ENCODE results near the gene EIF3B. TPM values are rescaled to one million over a fixed set of nuclear protein-coding genes. Genes with fewer than 3 reads are reported as not detected.

Gene EIF3B
- total and polyA plus RNA-seq, 2 of the 4 experiments (the other 2 are of a cell fraction), result 105 to 201 TPM

DNA sequence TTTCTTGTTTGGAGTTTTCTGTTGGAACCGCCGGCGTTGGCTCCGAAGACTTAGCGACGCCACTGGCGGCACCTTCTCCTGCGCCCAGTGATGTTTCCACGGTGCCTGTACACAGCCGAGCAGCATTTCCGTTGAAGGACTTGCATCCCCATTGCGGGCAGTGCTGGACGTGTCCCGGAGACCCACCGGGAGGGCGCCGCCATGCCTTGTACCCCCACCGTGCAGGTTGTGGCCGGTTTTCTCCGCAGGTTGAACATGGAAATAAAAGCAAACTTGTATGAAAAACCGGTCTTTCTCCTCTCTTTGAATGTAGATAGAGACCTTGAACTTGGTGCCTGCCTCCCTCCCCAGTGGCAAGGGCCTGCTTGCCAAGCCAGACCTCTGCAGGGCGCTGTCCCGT lies 25.8 kb downstream of the EIF3B start:
- H4K8ac ChIP-seq (ENCODE audit: low read depth in 2 of 2, low read length in 2 of 2), result no peak overlapping the region
- no peak overlapping the region for H3K27ac ChIP-seq (ENCODE audit: insufficient read depth, low read length)
- H3K79me1 ChIP-seq (ENCODE audit: low read depth in 1 of 2, low read length in 2 of 2), result peaks cover 12 to 30% of the 10 kb centered on the region in 2 experiments
- DNase-seq (no peak), ATAC-seq (ENCODE audit: low read depth) (no peak)
- dilution Hi-C loops (cut with HindIII; ENCODE audit: low sequenced_read_pairs, unreplicated experiment), result no loop called here
- no peak overlapping the region for H4K5ac ChIP-seq (ENCODE audit: low read depth, low read length)
- peaks cover 3% of the 10 kb centered on the region; the same call in 1 of the 2 replicates for H3K9me1 ChIP-seq (ENCODE audit: insufficient read depth, low read length)
- peaks cover 67% of the 10 kb centered on the region for H3K36me3 ChIP-seq (ENCODE audit: control insufficient read depth, insufficient read depth, low read length)
- in situ Hi-C loops (cut with MboI; ENCODE audit: low sequenced_read_pairs), result no loop called here
- ChIA-PET CTCF (no interaction called here), POLR2A (ENCODE audit: unreplicated experiment) (no interaction called here)
- H3K14ac ChIP-seq (replicated peaks; ENCODE audit: low read depth, low read length), result no peak overlapping the region
- no peak overlapping the region for H2BK15ac ChIP-seq (ENCODE audit: low read depth, low read length)
- H3K9me3 ChIP-seq (ENCODE audit: control insufficient read depth, insufficient read depth, low read length), result no peaks in the 10 kb centered on the region
- 95% methylated on average over 23 of the region's 23 CpGs; no CpG with 5 or more reads in 1 of the 2 experiments for WGBS, 2 experiments (ENCODE audit: extremely low coverage in 2 of 2, insufficient read length in 1 of 2)
- H2AK5ac ChIP-seq (ENCODE audit: low read depth, low read length), result no peak overlapping the region
- H2BK5ac ChIP-seq (ENCODE audit: low read depth, low read length, poor library complexity, severe bottlenecking), result no peak overlapping the region
- no peak overlapping the region for H2BK20ac ChIP-seq (ENCODE audit: low read depth, low read length)
- no peak overlapping the region for H3K4me2 ChIP-seq (ENCODE audit: low read depth, low read length)
- no peak overlapping the region for H3K4ac ChIP-seq (ENCODE audit: low read depth, low read length)
- no peak overlapping the region for H3K23ac ChIP-seq (ENCODE audit: low read depth, low read length)
- no peak for TF ChIP-seq ELK1 (IDR thresholded peaks at IDR 0.05; ENCODE audit: borderline replicate concordance, low read depth, low read length)
- no peak overlapping the region for H3K56ac ChIP-seq (ENCODE audit: extremely low read depth, insufficient read depth, low read length)
- intact Hi-C loops (cut with micrococcal nuclease), result no loop called here
- no peaks in the 10 kb centered on the region for H3K4me1 ChIP-seq (ENCODE audit: control insufficient read depth, insufficient read depth, low read length)
- no peak overlapping the region for H3K4me3 ChIP-seq (ENCODE audit: insufficient read depth, low read depth, low read length)
- no peak overlapping the region for H4K91ac ChIP-seq (ENCODE audit: insufficient read depth, low read depth, low read length)
- H2BK120ac ChIP-seq (ENCODE audit: low read depth, low read length), result no peak overlapping the region
- BruUV-seq (replicated peaks), result no TSS peak
- H3K18ac ChIP-seq (ENCODE audit: low read depth, low read length), result no peak overlapping the region
- no peak overlapping the region for H2AFZ ChIP-seq (replicated peaks; ENCODE audit: low read length, poor library complexity)
- H3K9ac ChIP-seq (ENCODE audit: low read depth, low read length), result no peak overlapping the region
- H3K27me3 ChIP-seq (ENCODE audit: control insufficient read depth, insufficient read depth, low read length), result no peaks in the 10 kb centered on the region
- H4K20me1 ChIP-seq (ENCODE audit: insufficient read depth, low read length), result peaks cover 35% of the 10 kb centered on the region
- no peak overlapping the region for H2AK9ac ChIP-seq (replicated peaks; ENCODE audit: low read depth, low read length, poor library complexity)
